Measurements from ENCODE around the gene ZNHIT1.

Gene ZNHIT1

DNA sequence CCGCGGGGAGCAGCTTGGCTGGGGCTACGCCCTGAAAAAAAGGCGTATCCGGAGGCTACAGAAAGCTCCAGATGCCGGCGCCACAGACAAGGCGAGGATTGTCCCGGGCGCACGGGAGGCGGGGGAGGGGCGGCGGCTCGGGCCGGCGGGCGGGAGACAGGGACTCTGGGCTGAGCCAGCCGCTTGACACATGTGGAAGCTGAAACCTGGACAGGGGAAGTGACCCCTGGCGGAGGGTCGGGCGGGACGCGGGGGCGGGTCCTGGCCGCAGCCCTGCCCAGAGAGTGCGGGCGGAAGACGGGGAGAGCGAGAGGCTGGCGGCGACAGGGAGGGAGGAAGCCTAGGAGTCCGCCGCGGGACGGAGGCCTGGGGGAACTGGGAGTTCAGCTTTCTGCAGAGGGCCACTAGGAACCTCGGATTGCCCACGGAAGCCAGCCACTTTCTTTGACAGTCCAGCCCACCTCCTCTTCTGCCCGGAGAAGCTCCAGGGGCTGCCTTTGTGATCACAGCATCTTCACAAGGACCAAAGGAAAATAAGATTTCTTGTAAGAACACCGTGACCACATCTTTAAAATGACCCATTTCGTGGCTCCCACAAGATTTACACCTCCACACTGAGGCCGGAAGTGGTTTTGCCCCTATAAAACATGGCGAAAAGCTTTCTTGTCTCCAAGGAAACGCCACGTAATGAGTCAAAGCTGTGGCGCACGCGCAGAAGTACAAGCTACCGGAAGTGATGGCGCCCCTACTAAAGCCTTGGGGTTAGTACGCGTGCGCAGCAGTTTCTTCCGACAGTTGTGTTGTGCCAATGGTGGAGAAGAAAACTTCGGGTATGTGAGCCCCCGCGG is at the start of gene ZNHIT1, which contains the start of gene PLOD3:
Gene ZNHIT1 (plus strand): TSS at position 778 of the 848 bp plus-strand sequence. CDS start 31 bp downstream, at position 809.
Gene PLOD3 (minus strand): TSS at position 194 of the 848 bp plus-strand sequence. CDS start 307 bp downstream, outside the sequence.
- peak; percentile 97 for DNase-seq

DNA sequence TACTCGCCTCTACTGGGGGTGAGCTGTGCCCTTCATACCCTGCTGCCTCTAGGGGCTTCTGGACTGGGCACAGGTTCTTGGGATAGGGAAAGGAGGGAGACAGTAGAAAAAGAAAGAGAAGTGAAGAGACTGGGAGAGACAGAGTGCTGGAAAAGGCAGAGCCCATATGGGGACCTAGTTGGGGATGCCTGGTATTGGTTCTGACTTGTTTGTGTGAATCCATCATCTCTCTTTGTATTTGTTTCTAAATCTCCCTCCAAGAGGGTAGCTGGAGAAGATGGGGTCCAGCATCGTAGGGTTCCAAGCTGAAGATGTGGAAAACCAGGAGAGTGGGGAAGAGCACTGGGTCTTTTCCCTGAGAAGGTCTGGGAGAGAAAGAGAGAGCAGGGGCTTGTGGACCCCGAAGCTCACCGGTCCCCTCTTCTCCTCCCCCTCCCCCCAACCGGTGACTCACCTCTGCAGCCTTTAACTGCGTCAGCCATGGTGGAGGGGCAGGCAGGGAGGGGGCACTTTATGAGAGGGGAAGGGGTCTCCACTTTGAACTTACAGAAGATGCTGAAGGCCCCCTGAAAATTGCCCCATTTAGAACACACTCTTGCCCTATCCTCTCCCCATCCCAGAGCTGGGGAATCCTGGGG is 49.4 kb upstream of the ZNHIT1 start:
- DNase-seq: no peak

DNA sequence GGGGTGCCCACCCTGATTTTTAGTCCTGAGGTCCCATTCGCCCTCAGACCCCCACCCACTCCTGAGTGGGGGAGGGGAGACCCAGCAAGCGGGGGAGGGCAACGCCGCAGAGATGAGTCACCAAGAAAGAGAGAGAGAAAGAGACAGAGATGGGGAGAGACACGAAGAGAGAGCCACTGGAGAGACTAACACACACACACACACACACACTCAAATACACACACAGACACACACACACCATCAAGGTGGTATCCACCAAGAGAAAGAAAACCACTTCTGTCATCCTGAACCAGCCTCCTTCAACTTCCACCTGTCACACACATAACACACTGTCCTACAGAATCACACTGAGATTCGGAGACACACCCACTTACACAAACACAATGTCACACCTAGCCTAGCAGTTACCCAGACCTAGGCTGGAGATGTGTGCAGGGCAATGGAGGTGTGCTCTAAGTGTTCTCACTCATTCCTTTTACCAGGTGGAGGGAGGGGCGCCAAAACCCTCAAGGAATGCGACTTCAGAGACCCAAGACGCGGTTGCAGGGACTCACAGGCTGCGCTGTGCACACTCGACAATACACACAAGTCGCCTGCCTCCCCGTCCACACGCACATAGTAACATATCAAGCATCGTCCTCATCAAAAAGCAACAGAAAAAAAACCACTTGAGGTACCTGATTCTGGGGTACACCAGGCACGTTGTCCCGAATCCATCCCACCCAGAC is 48.7 kb upstream of the ZNHIT1 start:
- DNase-seq: no peak

DNA sequence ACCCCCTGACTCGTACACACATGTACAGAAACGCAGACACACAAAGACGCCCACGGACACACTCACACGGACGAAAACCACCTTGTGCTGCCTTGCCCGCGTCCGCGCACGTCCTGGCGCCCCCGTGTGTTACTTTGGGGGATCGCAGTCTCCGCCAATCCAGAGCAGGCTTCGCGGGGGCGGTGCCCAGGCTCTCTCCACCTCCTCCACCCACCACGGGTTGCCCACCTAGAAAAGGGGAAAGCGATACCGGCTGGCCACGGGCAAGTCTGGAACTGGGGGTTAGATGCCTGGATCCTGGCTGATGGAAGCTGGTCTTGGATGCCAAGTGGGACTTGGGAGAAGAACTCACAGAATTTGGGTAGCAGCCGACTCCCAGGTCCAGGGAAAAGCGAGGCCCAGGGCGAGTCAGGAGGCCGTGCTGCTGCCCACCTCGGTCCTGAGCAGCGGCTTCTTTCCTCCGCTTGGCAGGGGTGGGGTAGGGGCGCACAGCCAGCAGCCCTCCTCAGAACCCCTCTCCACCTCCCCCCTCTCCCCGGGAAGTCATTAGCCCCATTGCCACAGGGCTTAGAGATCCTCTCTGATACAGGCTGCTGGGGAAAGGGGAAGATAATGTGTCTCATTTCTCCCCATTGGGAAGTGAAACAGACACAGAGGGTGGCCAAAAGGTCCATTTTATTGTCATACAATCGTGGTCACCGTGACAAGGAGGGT is 48.0 kb upstream of the ZNHIT1 start:
- DNase-seq: peak; percentile 85

- no peak for DNase-seq
These were observed 47.1 kb upstream of the ZNHIT1 start for GRCh38 chr7:101170617-101171441.

GRCh38 chr7:101171442-101171837 is 46.5 kb upstream of the ZNHIT1 start:
- DNase-seq: no peak

DNA sequence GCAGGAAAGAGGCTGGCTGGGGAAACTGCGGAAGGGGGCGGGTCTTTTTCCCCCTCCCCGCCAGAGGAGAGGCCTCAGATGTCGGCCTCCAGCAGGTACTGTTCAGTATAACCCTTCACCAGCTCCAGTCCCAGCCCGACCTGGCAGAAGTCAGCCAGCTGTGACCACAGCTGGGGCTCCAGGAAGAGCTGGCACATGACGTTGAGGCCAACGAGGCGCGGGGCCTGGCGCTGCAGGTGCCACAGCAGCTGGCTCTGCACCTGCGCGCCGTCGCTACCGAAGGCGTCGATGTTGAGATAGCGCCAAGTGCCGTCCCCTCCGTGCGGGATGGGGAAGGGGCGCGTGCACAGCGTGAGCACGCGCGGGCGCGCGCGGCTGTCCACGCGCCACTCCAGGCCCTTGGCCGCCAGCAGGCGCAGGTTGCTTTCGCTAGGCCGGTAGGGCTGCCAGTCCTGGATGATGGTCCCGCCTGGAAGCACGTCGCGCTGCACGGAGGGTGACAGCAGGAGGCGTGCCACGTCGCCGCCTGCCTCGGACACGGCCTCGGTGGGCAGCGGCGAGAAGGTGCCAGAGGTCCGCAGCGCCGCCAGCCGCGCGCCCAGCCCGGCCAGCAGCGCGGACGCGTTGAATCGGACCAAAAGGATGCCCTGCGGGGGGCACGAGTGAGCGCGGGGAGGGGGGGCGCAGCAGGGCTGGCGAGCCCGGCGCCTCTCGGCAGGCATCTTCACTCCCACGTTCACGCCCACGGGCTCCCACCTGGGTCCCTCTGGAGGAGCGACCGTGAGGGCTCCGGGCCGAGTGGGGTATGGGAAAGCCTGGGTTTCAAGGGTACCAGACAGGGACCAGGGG is 45.7 kb upstream of the ZNHIT1 start:
- DNase-seq: no peak

DNA sequence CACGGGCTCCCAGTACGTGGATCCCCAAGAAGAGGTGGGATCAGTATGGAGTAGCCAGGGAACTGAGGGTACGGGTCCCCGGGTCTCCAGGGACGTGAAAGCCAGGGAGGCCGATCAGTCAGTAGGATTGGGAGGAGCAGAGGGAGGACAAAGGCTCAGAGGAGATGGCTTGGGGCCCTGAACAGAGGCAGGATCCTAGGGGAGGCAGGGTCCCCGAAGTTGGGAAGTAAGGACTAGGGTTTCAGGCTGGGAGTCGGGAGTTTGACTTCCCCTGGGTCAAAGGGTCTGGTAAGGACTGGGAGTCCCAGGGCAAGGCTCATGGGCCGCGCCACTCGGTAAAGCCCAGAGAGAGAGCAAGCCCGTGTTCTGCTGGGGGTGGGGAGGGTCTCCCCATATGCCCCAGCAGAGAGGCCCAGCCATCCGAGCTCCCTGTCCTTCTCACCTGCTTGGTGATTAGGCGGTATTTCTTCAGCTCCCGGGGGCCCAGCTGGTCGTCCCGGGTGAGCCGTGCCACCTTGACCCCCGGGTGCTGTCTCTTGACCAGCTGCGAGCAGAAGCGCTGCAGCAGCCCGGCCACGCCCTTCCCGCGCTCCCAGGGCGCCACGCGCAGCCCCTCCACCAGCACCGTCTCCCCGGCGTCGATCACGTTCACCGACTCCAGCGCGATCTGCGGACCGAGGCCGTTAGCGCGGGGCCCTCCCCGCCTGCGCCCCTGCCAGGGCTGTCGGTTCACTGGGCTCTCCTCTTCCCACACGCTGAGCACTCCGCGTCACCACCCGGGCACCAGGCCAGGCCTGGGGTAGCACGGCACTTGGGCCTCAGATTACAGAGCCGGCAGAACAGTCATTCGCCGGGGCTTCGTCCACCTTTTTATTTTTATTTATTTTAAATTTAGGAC is 44.9 kb upstream of the ZNHIT1 start:
- DNase-seq: peak; percentile 24

GRCh38 chr7:101173752-101174244 is 44.2 kb upstream of the ZNHIT1 start:
- peak; percentile 58 for DNase-seq

DNA sequence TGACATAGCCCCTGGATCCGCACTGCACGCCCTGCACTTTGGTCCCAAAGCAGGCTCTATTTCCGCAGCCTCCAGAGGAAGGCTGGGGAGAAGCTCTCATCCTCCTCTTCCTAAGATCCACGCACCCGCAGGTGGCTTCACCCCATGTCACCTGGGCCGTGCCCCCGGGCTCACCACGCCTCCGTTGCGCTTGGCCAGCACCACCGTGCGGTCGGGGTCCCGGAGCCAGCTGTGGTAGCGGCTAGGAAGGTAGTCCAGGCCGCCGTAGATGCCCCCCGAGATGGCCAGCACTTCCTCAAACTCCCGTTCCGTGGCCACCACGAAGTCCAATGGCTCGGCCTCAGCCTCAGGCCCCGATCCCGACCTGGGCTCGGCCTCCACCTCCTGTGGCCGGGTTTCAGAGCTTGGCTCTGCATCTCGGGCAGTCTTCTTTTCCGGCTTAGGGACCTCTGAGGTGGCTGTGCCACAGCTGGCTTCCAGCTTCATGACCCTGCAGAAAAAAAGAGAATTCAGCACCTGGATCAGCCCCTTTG is 43.6 kb upstream of the ZNHIT1 start:
- DNase-seq: no peak

DNA sequence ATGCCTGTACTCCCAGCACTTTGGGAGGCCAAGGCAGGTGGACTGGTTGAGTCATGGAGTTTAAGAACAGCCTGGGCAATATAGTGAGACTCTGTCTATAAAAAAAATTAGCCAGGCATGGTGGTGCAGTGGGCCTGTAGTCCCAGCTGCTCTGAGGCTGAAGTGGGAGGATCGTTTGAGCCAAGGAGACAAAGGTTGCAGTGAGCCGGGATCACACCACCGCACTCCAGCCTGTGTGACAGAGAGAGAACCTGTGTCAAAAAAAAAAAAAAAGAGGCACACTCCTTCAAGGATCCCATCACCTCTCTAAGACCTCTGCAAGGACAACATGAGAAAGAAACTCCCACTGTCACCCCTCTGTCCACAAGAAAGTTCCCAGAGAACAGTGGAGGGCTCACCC is 42.3 kb upstream of the ZNHIT1 start:
- no peak for DNase-seq

DNA sequence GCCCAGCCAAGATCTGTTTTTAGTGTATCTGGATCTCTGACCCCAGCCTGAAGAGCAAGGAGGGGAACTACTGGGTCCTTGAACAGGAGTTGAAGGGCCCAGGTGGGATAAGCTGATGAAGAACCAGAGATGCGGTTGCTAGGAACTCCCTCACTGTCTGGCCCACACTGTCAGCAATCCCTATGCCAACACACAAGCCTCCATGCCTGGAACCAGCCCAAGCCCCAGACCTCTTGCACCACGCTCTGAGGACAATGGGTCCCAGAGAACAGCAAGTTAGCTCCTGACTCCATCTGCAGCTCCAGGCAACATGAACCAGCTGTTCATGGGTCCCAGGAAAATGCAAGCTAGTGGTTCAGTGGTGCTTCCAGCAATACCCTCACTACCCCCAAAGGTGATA is 40.3 kb upstream of the ZNHIT1 start:
- DNase-seq: no peak

DNA sequence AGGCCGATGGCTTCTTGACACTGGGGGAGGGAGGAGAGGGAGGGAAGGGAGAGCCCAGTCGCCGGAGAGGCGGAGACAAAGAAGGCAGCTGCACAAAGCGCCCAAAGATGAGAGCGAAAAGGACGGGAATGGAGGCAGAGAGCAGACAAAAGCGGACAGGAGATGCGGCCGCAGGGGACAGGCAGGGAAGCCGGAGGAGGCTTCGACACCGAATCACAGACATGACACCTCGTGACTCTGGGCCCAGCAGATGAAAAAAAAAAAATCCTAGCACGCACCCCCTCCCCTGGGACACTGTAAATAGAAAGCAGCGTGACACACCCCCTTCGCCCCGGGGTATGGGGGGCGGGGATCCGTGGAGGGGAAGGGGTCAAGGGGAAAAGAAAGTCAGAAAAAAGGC is 38.8 kb upstream of the ZNHIT1 start:
- DNase-seq: no peak

DNA sequence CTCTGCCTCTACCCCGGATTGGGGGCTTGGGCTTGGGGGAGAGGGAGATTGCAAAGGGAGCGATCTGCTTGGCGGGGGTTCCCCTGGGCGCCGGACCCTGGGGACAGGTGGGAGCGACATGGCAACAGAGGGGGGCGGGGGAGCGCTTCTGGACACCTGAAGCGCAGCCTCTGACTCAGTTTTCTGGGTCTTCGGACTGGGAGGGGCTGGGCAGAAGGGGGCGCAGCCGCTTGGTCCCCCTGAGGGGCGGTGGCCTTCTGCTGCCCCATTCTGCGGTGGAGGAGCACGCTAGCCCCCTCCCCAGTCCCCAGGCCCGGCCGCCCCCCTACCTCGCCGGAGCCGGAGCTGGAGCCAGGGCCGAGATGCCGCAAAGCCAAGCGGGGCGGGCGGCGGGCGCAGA is 38.3 kb upstream of the ZNHIT1 start:
- DNase-seq: no peak

DNA sequence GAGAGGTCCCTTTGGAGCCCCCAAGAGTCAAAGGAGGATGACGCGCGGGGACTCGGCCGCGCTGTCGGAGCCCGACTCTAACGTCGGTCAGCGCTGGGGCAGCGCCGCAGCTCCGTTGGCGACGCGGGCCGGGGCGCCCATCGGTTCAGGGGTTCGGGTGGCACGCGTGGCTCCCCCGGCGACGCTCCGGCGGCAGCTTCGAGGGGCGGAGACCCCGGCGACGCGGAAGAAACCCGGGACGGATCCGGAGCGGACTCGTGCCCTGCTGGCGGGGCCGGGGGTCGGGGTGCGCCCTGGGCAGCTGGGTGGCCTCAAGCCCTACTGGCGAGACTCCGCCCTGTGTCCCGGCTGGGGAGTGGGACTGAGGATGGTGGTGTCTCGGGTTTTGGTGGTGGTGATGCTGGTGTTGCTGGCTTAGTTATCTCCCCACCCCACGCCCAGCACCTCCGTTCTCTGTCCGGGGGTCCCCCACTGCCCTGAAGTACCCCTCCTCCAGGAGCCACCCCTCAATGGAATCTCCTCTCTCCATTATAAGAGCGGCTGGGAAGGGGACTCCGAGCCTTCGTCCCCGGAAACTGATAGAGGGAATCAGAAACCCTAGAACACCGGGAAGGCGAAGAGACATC is 37.7 kb upstream of the ZNHIT1 start, which contains the start of gene NAT16:
Gene NAT16 (minus strand): TSS at position 164 of the 626 bp plus-strand sequence. CDS start 5,486 bp downstream, outside the sequence.
- no peak for DNase-seq

GRCh38 chr7:101185258-101185839 is 32.6 kb upstream of the ZNHIT1 start:
- DNase-seq: no peak

- DNase-seq: no peak
These were observed 31.8 kb upstream of the ZNHIT1 start for GRCh38 chr7:101186194-101186593.

DNA sequence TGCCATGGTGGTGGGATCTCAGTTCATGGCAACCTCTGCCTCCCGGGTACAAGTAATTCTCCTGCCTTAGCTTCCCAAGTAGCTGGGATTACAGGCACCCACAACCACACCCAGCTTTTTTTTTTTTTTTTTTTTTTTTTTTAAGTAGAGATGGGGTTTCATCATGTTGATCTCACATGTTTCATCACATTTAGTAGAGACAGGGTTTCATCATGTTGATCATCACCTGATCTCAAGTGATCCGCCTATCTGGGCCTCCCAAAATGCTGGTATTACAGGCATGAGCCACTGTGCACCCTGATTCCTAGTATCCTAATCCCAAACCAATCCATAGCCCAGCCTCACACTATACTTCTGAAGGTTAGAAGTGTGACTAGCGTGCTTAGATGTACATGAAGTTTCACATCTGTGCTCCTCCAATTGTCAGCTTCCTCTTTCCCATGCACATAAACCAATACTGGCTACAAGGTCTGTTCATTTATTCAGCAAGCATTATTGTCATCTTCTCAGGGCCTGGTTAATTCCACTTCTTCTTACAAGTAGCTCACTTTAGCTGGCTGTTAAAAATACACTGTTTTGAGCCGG is 31.0 kb upstream of the ZNHIT1 start:
- DNase-seq: no peak
